ENCODE data around the gene BRAP.

BRAP gene

GRCh38 chr12:111599453-111600204 lies 86.1 kb downstream of the BRAP start (continued):
- TF ChIP-seq ZFP37 (tag by site-specific recombination; IDR thresholded peaks at IDR 0.05) (peak; percentile 65; the same call in 1 of the 2 replicates), YY2 (tag by site-specific recombination; IDR thresholded peaks at IDR 0.05) (0 out of 2 replicates have a peak, but pooled peaks have one; percentile 28), ZNF561 (tag by site-specific recombination; IDR thresholded peaks at IDR 0.05; ENCODE audit: borderline replicate concordance) (peak; percentile 37; the same call in 1 of the 2 replicates), SETDB1 (IDR thresholded peaks at IDR 0.05; ENCODE audit: insufficient read length, low read length) (no peak), ZNF639 (tag by site-specific recombination; IDR thresholded peaks at IDR 0.05) (peak; percentile 74), ZNF513 (tag by site-specific recombination; IDR thresholded peaks at IDR 0.05) (no peak), ZNF121 (tag by site-specific recombination; IDR thresholded peaks at IDR 0.05) (no peak), ATF2 (tag by site-specific recombination; IDR thresholded peaks at IDR 0.05; ENCODE audit: low read depth) (no peak), YY1 (tag by site-specific recombination; IDR thresholded peaks at IDR 0.05) (no peak; the same call in 1 of the 2 replicates), ZNF302 (tag by site-specific recombination; IDR thresholded peaks at IDR 0.05; ENCODE audit: low read depth) (no peak), ZBTB17 (tag by site-specific recombination; IDR thresholded peaks at IDR 0.05) (peak; percentile 93), ZSCAN23 (tag by site-specific recombination; IDR thresholded peaks at IDR 0.05) (peak; percentile 82; the same call in 1 of the 2 replicates), ZNF843 (tag by site-specific recombination; IDR thresholded peaks at IDR 0.05) (peak; percentile 31; the same call in 1 of the 2 replicates), ZNF292 (tag by site-specific recombination; IDR thresholded peaks at IDR 0.05; ENCODE audit: borderline replicate concordance, low read depth) (no peak), PRDM6 (tag by site-specific recombination; IDR thresholded peaks at IDR 0.05) (no peak), TCF7L2 (IDR thresholded peaks at IDR 0.05; ENCODE audit: borderline replicate concordance, low read depth, low read length) (no peak), ZNF174 (tag by site-specific recombination; IDR thresholded peaks at IDR 0.05) (no peak), GLI4 (tag by site-specific recombination; IDR thresholded peaks at IDR 0.05) (no peak), GLI2 (tag by site-specific recombination; IDR thresholded peaks at IDR 0.05; ENCODE audit: borderline replicate concordance, low read depth) (no peak), ZNF558 (tag by site-specific recombination; IDR thresholded peaks at IDR 0.05) (no peak), PRDM10 (tag by site-specific recombination; IDR thresholded peaks at IDR 0.05) (peak; percentile 89), ZNF548 (tag by site-specific recombination; IDR thresholded peaks at IDR 0.05) (no peak), ZNF132 (tag by site-specific recombination; IDR thresholded peaks at IDR 0.05; ENCODE audit: borderline replicate concordance) (no peak), ZSCAN5A (tag by site-specific recombination; IDR thresholded peaks at IDR 0.05) (peak; percentile 76; the same call in 1 of the 2 replicates), ZNF280C (tag by site-specific recombination; IDR thresholded peaks at IDR 0.05) (no peak), PRDM1 (tag by site-specific recombination; IDR thresholded peaks at IDR 0.05) (no peak)
